GM18907 (cell line): ENCODE measurements around the gene PAXX.
"Not testable (repeated sequence)": the region's sequence is repeated elsewhere in the genome, so short reads cannot be mapped to it uniquely, and the experiment has no call there.

Experiments used
- ATAC-seq: cut with Tn5 transposase; IDR thresholded peaks from one replicate; pipeline ENCODE4 v1.9.1; 2021; ENCODE audit warnings: mild to moderate bottlenecking, moderate library complexity; ENCODE audit not compliant: unreplicated experiment

PAXX gene

GRCh38 chr9:137029058-137029936 lies 37.1 kb downstream of the PAXX start:
- peak; percentile 41 for ATAC-seq

- no peak for ATAC-seq
Observed at GRCh38 chr9:137030006-137030405, 37.8 kb downstream of the PAXX start.

DNA sequence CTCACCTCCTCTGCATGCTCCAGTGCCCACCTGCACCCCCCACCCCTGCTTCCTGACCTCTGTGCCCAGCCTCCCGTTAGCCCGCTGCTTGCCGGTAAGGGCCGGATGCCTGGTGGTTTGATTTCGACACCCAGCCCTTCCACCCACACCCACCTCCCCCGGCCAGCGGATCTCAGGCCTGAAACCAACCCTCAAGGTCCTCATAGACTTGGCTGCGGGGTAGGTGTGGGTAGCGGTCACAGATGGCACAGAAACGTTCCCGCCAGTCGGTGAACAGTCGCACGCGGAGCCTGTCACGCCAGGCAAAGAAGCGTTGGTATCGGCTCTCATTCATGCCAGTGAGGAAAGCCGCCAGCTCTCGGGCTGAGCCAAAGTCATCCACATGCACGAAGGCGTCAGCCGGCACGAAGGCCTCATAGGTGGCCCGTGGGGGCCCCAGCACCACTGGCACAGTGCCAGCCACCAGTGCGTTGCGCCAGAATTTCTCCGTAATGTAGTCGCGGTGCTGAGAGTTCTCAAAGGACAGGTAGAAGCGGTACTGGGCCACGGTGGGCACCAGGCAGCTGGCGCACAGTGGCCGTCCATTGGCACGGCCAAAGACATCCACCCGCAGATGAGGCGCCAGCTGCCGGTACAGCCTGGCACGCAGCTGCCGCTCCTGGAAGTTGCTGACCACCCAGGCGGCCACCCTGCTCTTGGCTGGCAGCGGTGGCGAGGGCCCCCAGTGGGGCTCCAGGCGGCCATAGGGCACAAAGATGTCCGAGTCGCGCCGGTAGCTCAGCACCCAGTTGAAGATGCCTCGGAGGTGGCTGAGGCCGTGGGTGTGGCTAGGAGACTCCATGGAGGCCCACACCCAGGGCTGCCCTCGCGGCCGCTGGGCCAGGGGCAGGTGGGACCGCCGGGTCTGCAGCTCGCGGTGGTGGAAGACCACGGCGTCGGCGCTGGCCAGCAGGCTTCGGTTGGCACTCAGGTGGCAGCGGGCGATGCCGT lies 38.6 kb downstream of the PAXX start:
- no peak for ATAC-seq

DNA sequence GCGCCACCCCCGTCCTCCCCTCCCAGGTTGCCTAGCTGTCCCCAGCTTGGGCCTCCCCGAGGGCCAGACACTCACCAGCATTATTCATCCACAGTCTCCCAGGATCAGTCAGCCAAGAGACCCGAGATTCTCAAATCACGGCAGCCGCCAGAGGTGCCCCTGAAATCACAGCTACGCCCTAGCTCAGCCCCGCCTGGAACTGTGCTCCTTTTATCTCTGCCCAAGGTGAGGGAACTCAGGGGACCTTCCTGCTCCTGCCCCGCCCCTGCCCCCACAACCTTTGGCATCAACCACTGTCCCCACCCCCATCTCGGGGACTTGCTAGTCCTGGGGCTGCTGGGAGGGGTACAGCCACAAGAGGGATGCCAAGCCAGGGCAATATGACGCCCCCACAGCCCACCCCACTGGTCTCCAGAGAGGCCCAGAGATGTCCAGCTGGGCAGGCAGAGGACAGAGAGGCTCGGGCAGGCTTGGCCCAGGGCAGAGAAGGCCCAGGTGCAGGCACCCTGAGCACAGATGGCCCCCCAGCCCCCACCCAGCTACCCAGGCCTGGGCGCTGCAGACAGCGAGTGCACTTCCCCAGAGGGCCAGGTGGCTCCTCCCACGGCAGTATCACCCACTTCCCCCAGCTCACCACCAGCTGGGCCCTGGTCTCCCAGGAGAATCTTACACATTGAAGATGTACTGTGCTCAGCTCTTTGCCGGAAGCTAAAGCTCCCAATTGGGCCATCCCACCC lies 39.9 kb downstream of the PAXX start, which contains the start of gene FUT7:
Gene FUT7, minus strand, starts transcription at position 185 of the 737 bp plus-strand sequence. Its CDS starts 97 bp downstream, at position 88.
- no peak for ATAC-seq

DNA sequence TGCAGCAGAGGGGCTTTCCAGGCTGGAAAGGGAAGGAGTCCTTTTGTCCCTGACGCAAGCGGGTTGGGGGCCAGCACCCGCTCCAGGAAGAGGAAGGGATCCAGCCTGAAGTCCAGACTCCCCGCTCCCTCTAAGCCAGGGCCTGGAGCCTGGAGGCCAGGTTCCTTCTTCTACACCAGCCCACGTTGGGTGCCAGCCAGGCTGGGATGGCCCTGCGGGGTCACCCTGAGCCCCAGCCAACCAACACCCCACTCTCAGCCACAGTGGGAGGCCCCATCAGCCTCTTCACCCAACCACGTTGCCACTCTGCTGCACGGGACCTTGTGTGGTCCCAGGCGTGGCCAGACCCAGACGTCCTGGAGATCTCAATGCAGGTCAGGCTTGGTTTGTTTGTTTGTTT lies 40.6 kb downstream of the PAXX start:
- ATAC-seq, result no peak

GRCh38 chr9:137033481-137033880 lies 41.3 kb downstream of the PAXX start:
- not testable (repeated sequence) for ATAC-seq

GRCh38 chr9:137034039-137034708 lies 42.0 kb downstream of the PAXX start:
- ATAC-seq, result no peak

DNA sequence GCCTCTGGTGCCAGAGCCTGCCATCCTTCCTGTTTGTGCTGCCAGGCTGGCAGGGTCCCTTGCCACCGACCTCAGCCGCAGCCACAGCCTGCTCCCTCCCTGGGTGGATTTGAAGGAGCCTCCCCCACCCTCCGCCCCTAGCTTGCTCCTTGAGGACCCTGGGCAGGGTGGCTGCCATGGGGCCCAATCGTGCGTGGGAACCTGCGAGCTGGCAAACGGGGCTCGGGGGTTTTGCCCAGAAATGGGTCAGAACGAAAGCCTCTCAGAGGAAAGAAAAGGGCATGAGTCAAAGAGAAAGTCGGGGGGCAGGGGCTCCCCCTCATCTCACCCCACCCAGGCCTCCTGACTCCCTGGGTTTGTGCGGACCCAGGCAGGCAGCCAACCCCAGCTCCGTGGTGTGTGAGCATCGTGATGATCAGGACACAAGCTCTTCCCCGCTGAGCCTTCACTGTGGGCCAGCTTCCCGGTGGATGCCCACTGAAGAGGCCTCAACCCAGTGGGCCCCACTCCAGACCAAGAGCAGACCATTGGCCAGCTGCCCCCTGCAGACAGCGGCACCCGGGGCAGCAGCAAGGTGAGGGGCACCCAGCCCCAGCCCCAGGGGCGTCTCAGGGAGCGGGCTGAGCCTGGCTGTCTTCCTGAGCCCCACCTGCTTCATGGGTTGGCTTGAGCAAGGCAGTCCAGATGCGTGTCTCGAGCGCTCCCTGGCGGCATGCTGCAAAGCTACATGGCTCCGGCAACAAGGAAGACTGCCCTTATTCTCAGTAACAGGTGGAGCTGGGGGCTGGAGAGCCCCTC lies 42.7 kb downstream of the PAXX start:
- ATAC-seq, result peak; percentile 48

DNA sequence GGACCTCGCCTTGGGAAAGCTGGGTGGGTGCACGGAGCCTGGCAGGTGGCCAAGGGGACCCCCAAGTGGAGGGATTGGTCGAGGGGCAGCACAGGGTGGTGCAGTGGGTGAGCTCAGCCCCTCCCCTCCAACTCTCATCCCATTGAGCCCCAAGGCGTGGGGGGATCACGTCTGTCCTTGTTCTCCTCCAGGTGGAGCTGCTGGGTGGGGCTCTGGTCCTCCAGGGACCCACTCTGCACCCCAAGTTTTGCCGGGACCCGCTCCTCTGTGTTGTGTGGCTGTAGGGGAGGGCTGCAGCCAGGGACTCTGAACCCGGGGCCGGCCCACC lies 43.2 kb downstream of the PAXX start:
- no peak for ATAC-seq

GRCh38 chr9:137035937-137036336 lies 43.7 kb downstream of the PAXX start:
- no peak for ATAC-seq

DNA sequence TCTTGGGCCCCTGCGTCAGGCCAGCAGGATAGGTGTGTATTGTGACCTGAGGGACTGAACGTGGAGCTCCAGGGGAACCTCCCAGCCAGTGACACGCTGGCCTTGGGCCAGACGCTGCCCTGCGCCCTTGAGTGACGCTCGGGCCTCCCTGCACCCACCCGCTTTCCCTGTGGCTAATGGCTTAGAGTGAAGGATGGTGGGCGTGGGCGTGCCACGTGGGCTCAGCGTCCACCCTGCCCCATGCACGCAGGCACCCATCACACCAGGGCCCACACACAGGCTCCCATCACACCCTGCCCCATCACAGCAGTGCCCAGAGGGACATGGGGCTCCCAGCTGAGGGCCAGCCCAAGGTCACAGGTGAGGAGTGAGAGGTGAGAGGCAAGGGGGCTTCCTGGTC lies 44.8 kb downstream of the PAXX start:
- no peak for ATAC-seq

- ATAC-seq, result no peak
Observed at GRCh38 chr9:137037483-137037882, 45.3 kb downstream of the PAXX start.

GRCh38 chr9:137038916-137039315 lies 46.7 kb downstream of the PAXX start:
- no peak for ATAC-seq

DNA sequence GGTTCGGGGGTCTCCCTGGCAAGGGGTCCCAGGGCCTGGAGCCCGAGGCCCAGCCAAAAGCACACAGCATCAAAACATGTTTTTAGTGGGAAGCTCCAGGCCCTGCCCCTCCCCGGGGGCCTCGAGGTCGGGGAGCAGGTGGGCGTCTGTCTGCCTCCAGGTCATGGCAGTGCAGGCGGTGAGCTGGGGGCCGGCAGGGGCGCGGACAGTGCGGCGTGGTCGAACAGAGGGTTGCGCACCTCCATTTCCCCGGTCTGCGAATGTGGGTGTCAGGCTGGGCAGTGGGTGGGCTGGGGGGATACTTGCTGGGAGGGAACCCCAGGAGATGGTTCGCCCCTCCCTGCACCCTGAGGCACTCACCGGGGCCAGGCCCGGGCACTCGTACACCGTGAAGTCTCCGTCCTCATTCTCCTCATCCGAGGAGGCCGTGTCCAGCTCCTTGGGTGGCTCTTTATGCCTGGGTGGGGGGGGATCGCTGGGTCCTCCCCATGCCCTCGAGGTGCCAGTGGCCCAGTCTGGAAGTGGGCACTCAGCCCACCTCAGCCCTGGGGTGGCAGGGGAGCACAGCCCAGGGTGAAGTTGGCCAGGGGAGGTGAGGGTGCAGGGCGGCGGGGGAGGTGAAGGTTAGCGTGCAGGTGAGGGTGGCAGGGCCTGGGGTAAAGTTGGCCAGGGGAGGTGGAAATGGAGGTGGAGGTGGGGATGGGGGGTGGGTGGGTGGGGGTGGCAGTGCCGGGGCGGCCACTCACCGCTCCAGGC lies 47.6 kb downstream of the PAXX start:
- no peak for ATAC-seq

DNA sequence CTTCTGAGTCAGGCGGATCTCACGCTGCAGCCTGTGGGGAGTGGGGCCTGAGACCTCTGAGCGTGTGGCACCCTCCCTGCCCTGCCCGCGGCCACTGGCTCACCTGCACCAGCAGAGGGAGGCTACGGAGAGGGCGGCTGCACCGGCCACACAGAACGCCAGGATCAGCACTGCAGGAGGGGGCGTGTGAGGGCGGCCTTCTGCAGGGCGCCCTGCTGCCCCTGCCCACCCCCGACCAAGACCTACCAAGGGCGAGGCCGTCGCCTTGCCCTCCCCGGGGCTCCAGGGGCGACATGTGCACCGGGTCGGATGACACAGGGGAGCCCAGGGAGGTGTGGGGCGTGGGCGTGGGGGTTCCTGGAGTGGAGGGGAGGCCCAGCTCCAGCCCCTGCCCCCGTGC lies 48.3 kb downstream of the PAXX start:
- no peak for ATAC-seq

DNA sequence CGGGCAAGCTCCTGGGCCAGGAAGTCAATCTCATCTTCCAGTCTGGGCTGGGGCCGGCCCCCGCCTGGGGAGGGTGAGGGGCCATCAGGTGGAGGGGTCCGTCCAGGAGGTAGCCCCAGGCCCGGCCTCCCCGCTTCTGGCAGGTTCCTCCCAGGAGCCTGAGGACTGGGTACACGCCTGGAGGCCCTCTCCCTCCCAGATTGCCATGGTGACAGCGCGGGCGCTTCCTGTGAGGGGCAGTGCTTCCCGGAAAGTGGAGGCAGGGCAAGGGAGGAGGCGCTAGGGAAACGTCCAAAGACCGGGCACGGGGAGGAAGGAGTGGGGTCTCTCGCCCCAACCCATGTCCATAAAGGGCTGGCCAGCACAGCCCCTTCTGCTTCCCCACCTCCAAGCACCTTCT lies 48.9 kb downstream of the PAXX start:
- no peak for ATAC-seq

DNA sequence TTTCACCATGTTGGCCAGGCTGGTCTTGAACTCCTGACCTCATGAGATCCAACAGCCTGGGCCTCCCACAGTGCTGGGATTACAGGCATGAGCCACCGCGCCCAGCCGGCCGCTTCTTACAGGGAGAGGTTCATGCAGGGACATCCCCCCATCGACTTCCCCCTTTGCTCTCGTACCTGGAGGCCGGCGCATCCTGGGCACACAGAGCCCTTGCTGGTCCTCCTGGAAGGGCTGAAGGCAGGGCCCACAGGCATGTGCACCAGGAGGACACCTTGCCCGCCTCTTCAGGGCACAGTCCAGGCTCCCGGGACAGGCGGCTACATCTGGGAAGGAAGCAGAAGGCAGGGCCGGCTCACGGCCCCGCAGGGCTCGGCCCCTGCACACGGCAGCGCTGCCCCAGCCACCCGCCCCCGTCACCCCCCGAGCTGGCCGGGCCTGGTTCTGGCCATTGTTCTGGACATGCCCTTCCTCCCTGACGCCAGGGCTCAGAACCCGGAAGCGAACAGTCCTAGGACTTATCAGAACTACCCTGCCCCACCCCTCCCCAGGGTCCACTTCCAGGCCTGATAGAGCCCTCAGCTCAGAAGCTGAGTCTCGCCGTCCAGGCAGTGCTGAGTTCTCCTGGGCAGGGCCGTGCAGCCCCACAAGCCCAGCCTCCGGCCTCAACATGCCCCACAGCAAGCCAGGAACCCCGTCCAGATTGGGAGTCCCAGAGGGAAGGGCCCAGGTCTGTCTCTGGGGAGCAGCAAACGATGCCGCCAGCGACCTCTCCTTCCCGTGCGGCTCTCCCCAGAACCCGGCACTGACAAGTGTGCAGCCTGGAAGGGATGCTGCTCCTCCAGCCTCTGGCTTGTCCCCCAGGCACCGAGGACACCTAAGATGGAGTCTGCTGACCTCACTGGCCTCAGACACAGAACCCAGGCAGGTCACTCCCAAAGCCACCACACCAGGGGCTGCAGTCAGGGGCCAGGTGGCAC lies 50.8 kb downstream of the PAXX start:
- no peak for ATAC-seq
